Bronchial epithelial cell (primary cell): Measurements from ENCODE around the gene JMJD1C. TPM values are rescaled to one million over a fixed set of nuclear protein-coding genes. Genes with fewer than 3 reads are reported as not detected.

ENCODE experiments used
- DNase-seq: peaks from one replicate; pipeline ENCODE4 v3.0.0-alpha.2; 2010; ENCODE audit warnings: low read depth
- FAIRE-seq: peaks from 2 replicates; lab custom pipeline; 2011; peaks lifted over from hg19 to GRCh38; lab: Jason Lieb, UNC
- H3K27me3 ChIP-seq: 2 replicates; pipeline ENCODE4 v1.5.1; 2011; ENCODE audit warnings: low read length; ENCODE audit not compliant: control insufficient read depth, insufficient read depth
- H3K36me3 ChIP-seq: 2 replicates; pipeline ENCODE4 v1.5.1; 2011; ENCODE audit warnings: low read length; ENCODE audit not compliant: control insufficient read depth, insufficient read depth
- H3K4me3 ChIP-seq: 2 replicates; pipeline ENCODE4 v1.5.1; 2011; ENCODE audit warnings: mild to moderate bottlenecking, low read depth, low read length, control low read depth
- CTCF ChIP-seq: IDR thresholded peaks from 2 replicates; pipeline ENCODE4 v1.5.1; 2011; ENCODE audit warnings: mild to moderate bottlenecking, moderate library complexity, low read length, control low read depth, inconsistent platforms; ENCODE audit not compliant: insufficient read depth, severe bottlenecking
- total RNA-seq: library from RNA; depleted of rRNA; stranded (reverse); fragments of >200 nt; gene quantifications from 2 replicates; pipeline ENCODE4 v1.2.1, GENCODE V29; 2014

The JMJD1C gene
- total RNA-seq, 1 donor from 2014 or later = 72.1 TPM

- peaks cover 7% of the 10 kb centered on the region for H3K36me3 ChIP-seq
- no peak for TF ChIP-seq CTCF
- H3K27me3 ChIP-seq = no peaks in the 10 kb centered on the region
- no peak for DNase-seq
- no peak overlapping the region for H3K4me3 ChIP-seq
- FAIRE-seq = no peak
These were observed 294.4 kb downstream of the JMJD1C start for GRCh38 chr10:63171255-63171855.

- no peak for TF ChIP-seq CTCF
- DNase-seq (no peak), FAIRE-seq (no peak)
- H3K36me3 ChIP-seq = peaks cover 5% of the 10 kb centered on the region
- no peak overlapping the region for H3K4me3 ChIP-seq
- H3K27me3 ChIP-seq = no peaks in the 10 kb centered on the region
These were observed 296.2 kb downstream of the JMJD1C start for GRCh38 chr10:63169624-63170023.

DNA sequence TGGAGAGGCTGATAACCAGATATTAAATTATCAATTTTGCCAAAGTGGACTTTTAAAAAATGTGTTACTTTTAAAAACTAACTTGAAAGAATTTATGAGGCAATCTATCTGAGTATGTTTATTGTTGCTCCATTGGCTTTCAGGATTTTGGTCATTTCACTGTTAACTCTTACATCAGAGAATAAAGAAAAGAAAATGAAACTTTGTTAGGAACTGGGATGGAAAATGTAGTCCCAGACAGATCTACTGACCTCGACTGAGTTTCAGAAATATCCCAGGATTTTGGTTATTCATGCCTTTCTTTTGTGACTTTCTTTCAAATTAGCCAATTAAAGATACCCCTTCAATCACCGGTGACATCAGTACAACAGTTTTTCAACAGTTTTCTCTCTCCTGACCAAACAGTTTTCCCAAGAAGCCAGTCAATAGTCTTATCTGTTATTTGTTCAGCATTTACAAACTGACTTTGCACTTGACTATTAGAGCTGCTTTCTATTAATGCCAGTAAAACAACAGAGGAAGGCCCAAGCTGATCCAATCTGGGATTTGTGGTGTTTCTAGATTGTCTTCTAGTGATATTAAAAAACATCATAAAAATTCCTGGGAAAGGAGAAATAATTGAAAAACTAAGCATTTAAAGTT lies 296.8 kb downstream of the JMJD1C start:
- Histone ChIP-seq H3K27me3 (no peaks in the 10 kb centered on the region), H3K36me3 (peaks cover 5% of the 10 kb centered on the region), H3K4me3 (no peak overlapping the region)
- TF ChIP-seq CTCF = no peak
- FAIRE-seq (no peak), DNase-seq (no peak)

DNA sequence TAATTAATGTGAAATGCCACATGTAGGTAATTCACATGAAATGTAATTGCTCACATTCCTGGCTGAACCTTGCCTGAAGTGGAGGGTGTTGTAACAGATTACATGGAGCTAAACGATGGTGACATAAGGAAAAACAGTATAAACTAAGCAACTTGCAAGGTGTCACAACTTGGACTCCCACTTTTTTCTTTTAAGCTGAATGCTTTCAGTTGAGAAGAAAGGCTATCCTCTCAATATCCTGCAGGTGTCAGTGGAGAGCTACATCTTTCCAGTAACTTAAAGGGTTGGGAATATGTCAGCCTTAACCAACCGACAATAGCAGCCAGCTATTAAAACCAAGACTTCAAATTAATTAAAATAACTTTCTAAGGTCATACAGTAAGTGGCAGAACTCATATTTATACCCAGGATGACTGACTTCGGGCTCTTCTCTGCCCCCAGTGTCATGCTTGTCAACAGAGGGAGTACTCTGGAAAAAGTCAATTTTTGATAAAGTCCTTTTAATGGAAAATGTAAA lies 299.0 kb downstream of the JMJD1C start:
- TF ChIP-seq CTCF = peak; percentile 60
- peak; percentile 79 for DNase-seq
- Histone ChIP-seq H3K36me3 (peaks cover 3% of the 10 kb centered on the region), H3K4me3 (no peak overlapping the region), H3K27me3 (no peaks in the 10 kb centered on the region)
- FAIRE-seq = no peak

GRCh38 chr10:63165249-63165648 lies 300.5 kb downstream of the JMJD1C start:
- Histone ChIP-seq H3K4me3 (no peak overlapping the region), H3K36me3 (peaks cover under 1% of the 10 kb centered on the region), H3K27me3 (no peaks in the 10 kb centered on the region)
- FAIRE-seq = no peak
- TF ChIP-seq CTCF = no peak
- DNase-seq = no peak
